Measurements from ENCODE around the gene GAB4. TPM values are rescaled to one million over a fixed set of nuclear protein-coding genes. Genes with fewer than 3 reads are reported as not detected.
"Not testable (repeated sequence)": the region's sequence is repeated elsewhere in the genome, so short reads cannot be mapped to it uniquely, and the experiment has no call there.

Gene GAB4
- total RNA-seq, 4 donors from 2014 or later, result 0.16 to 0.61 (median 0.46) TPM; not detected in 1

GRCh38 chr22:16917144-16918003 is 90.6 kb downstream of the GAB4 start:
- intact Hi-C loops (cut with DNase I; ENCODE audit: low total_unique reads), result loop anchor here (5.0 kb wide), 1 partner anchor 140 kb away; no protein-coding TSS in a partner anchor
- TF ChIP-seq POLR2A (IDR thresholded peaks at IDR 0.05), result no peak
- 25 to 31% methylated on average over 16 of the region's 16 CpGs for WGBS, 2 donors
- peak; percentile 40 to 91 for DNase-seq (ENCODE audit: low spot score in 2 of 2)
- H3K4me3 ChIP-seq (ENCODE audit: low read depth, poor library complexity, severe bottlenecking), result no peak overlapping the region

- DNase-seq (ENCODE audit: low spot score in 2 of 2), result no peak
- no peak overlapping the region for H3K4me3 ChIP-seq (ENCODE audit: low read depth, poor library complexity, severe bottlenecking)
- TF ChIP-seq CTCF (IDR thresholded peaks at IDR 0.05) (no peak), POLR2A (IDR thresholded peaks at IDR 0.05) (no peak)
- intact Hi-C loops (cut with DNase I; ENCODE audit: low total_unique reads), result loop anchor here (5.0 kb wide), 1 partner anchor 142 kb away; no protein-coding TSS in a partner anchor
- 73 to 80% methylated on average over 2 of the region's 2 CpGs for WGBS, 2 donors
Observed at GRCh38 chr22:16915701-16916100, 92.3 kb downstream of the GAB4 start.

GRCh38 chr22:16914911-16915310 is 93.1 kb downstream of the GAB4 start:
- DNase-seq (ENCODE audit: low spot score in 2 of 2); H3K4me3 ChIP-seq (ENCODE audit: low read depth, poor library complexity, severe bottlenecking): not testable (repeated sequence)
- WGBS, 2 donors, result 75 to 93% methylated on average over 1 of the region's 1 CpG
- intact Hi-C loops (cut with DNase I; ENCODE audit: low total_unique reads), result loop anchor here (5.0 kb wide), 1 partner anchor 142 kb away; no protein-coding TSS in a partner anchor

DNA sequence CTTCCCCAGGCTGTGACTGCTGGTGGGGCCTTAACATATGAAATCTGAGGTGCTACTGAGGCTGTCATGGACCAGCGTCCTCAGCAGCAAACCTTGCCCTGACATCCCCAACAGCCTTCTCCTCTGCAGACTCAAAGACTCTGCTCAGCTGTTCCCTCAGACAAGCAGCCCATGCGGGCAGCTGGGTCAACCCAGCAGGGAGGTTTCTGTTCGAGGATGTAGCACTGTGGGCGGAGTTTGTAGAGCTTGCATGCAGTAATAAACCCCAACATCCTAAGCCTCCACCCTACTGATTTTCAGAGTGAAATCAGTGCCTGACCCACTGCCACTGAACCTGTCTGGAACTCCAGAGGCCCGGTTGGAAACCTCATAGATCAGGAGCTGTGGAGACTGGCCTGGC is 94.0 kb downstream of the GAB4 start:
- WGBS, 2 donors, result 51 to 64% methylated on average over 5 of the region's 5 CpGs
- TF ChIP-seq CTCF (IDR thresholded peaks at IDR 0.05) (no peak), POLR2A (IDR thresholded peaks at IDR 0.05) (no peak)
- intact Hi-C loops (cut with DNase I; ENCODE audit: low total_unique reads), result no loop called here
- no peak for DNase-seq (ENCODE audit: low spot score in 2 of 2)
- no peak overlapping the region for H3K4me3 ChIP-seq (ENCODE audit: low read depth, poor library complexity, severe bottlenecking)

DNA sequence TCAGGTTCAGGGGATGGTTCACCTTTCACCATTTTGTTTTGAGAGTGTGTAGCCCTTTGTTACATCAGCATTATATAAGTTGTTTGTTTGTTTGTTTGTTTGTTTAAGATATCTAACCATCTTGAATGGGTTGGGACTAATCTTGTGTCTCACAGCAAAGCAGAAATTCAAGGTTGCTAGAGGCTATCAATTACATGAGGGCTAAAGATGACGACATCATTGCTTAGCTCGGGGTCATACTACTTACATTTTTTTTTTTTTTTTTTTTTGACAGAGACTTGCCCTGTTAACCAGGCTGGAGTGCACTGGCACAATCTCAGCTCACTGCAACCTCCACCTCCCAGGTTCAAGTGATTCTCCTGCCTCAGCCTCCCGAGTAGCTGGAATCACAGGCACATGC is 95.7 kb downstream of the GAB4 start:
- no peak for DNase-seq (ENCODE audit: low spot score in 2 of 2)
- intact Hi-C loops (cut with DNase I; ENCODE audit: low total_unique reads), result no loop called here
- H3K4me3 ChIP-seq (ENCODE audit: low read depth, poor library complexity, severe bottlenecking), result no peak overlapping the region
- no peak for TF ChIP-seq POLR2A (IDR thresholded peaks at IDR 0.05)
- no peak for TF ChIP-seq CTCF (IDR thresholded peaks at IDR 0.05)
- WGBS, 2 donors, result 49 to 52% methylated on average over 3 of the region's 3 CpGs

Other genes starting within 250 kb of the GAB4 start
- gene XKR3, start 182.8 kb downstream of the GAB4 start, total RNA-seq, result not detected
- 10 to 100 TPM; 17.6 to 30.6 (median 21.3) TPM for gene IL17RA, start 76.8 kb upstream of the GAB4 start, total RNA-seq
- 1 to 10 TPM in 2 of 4 donors, under 1 TPM in 2; 0.53 to 2.6 (median 1.0) TPM for gene TMEM121B, start 113.1 kb upstream of the GAB4 start, total RNA-seq
- 10 to 100 TPM; 36.8 to 50.4 (median 39.7) TPM for gene HDHD5, start 151.1 kb upstream of the GAB4 start, total RNA-seq
- 1 to 10 TPM; 2.1 to 7.7 (median 4.6) TPM for gene ADA2, start 211.2 kb upstream of the GAB4 start, total RNA-seq

All from lower leg skin (tissue), 4 donors.